HepG2 (cell line): ENCODE measurements around the gene ACOT8. TPM values are rescaled to one million over a fixed set of nuclear protein-coding genes. Genes with fewer than 3 reads are reported as not detected.

Source experiments
- CBFB ChIP-seq: sonication (generic); formaldehyde crosslinking; IDR thresholded peaks from 2 replicates; pipeline ENCODE4 v1.4.0; 2020; ENCODE audit warnings: missing genetic modification reagents
- ELF1 ChIP-seq: sonication (generic); formaldehyde crosslinking; IDR thresholded peaks from 2 replicates; pipeline ENCODE4 v1.4.0; 2020; ENCODE audit warnings: missing genetic modification reagents
- NONO ChIP-seq, 2 experiments: fragments of 450-650 bp in 1 of 2; sonication (generic) in 1 of 2; formaldehyde crosslinking in 1 of 2; IDR thresholded peaks in 1 of 2; conservative IDR thresholded peaks in 1 of 2; 2 replicates each; pipeline versions ENCODE4 v1.6.1 to v1.8.0; 2017 to 2022; ENCODE audit warnings: mild to moderate bottlenecking in 1 of 2, missing genetic modification reagents in 1 of 2, moderate library complexity in 1 of 2
- RCOR2 ChIP-seq: IDR thresholded peaks from 2 replicates; pipeline ENCODE4 v1.6.1; 2016; ENCODE audit warnings: missing biosample characterization, missing genetic modification reagents
- ZBTB3 ChIP-seq: sonication (generic); formaldehyde crosslinking; IDR thresholded peaks from 2 replicates; pipeline ENCODE4 v1.4.0; 2020; ENCODE audit warnings: low read depth, mild to moderate bottlenecking, moderate library complexity, missing genetic modification reagents, borderline replicate concordance
- ZFP37 ChIP-seq: sonication (generic); formaldehyde crosslinking; IDR thresholded peaks from 2 replicates; pipeline ENCODE4 v1.4.0; 2020; ENCODE audit warnings: missing genetic modification reagents, borderline replicate concordance
- ZKSCAN5 ChIP-seq: sonication (generic); formaldehyde crosslinking; IDR thresholded peaks from 2 replicates; pipeline ENCODE4 v1.5.1; 2020; ENCODE audit warnings: mild to moderate bottlenecking, missing genetic modification reagents
- ZNF296 ChIP-seq: sonication (generic); formaldehyde crosslinking; conservative IDR thresholded peaks from 2 replicates; pipeline ENCODE4 v1.5.0; 2020; ENCODE audit warnings: mild to moderate bottlenecking, missing genetic modification reagents
- ZNF354B ChIP-seq: sonication (generic); formaldehyde crosslinking; IDR thresholded peaks from 2 replicates; pipeline ENCODE4 v1.8.0; 2022; ENCODE audit warnings: mild to moderate bottlenecking, missing genetic modification reagents
- ZNF574 ChIP-seq: sonication (generic); formaldehyde crosslinking; IDR thresholded peaks from 2 replicates; pipeline ENCODE4 v1.4.0; 2020; ENCODE audit warnings: missing genetic modification reagents
- ZNF589 ChIP-seq: sonication (generic); formaldehyde crosslinking; conservative IDR thresholded peaks from 2 replicates; pipeline ENCODE4 v1.8.0; 2022; ENCODE audit warnings: mild to moderate bottlenecking, moderate library complexity, missing genetic modification reagents
- ZNF607 ChIP-seq: sonication (generic); formaldehyde crosslinking; IDR thresholded peaks from 2 replicates; pipeline ENCODE4 v1.5.1; 2020; ENCODE audit warnings: missing genetic modification reagents, mild to moderate bottlenecking, borderline replicate concordance
- ZNF746 ChIP-seq: sonication (generic); formaldehyde crosslinking; IDR thresholded peaks from 2 replicates; pipeline ENCODE4 v1.8.0; 2022; ENCODE audit warnings: mild to moderate bottlenecking, missing genetic modification reagents
- ZSCAN25 ChIP-seq: sonication (generic); formaldehyde crosslinking; IDR thresholded peaks from 2 replicates; pipeline ENCODE4 v1.8.0; 2022; ENCODE audit warnings: mild to moderate bottlenecking, missing genetic modification reagents
- ZSCAN31 ChIP-seq: sonication (generic); formaldehyde crosslinking; IDR thresholded peaks from 2 replicates; pipeline ENCODE4 v1.5.0; 2020; ENCODE audit warnings: low read depth, mild to moderate bottlenecking, missing genetic modification reagents
- ZZZ3 ChIP-seq: sonication (generic); formaldehyde crosslinking; IDR thresholded peaks from 2 replicates; pipeline ENCODE4 v1.4.0; 2020; ENCODE audit warnings: missing genetic modification reagents, mild to moderate bottlenecking, borderline replicate concordance
- polyA plus RNA-seq, 8 experiments: library from polyadenylated mRNA; depleted of rRNA in 3 of 8; stranded (reverse) in 7 of 8; unstranded in 1 of 8; fragments of >200 nt; fragmentation: Illumina TruSeq in 4 of 8; extraction: Trizol in 4 of 8; gene quantifications; 2 replicates each; pipeline versions ENCODE4 v1.2.1 to v1.2.3, GENCODE V29; 2011 to 2016; ENCODE audit warnings: low read depth in 4 of 8, missing spikeins in 1 of 8, mixed read lengths in 1 of 8; ENCODE audit not compliant: insufficient read depth in 1 of 8
- total RNA-seq, 5 experiments: library from RNA; depleted of rRNA; stranded (reverse); fragments of >200 nt; fragmentation: Illumina TruSeq; extraction: Trizol; gene quantifications; 2 replicates each; pipeline ENCODE4 v1.2.3, GENCODE V29; 2016; ENCODE audit warnings: low read depth in 1 of 5
- TF ChIP-seq, protein P1 (sequence below): sonication (generic); formaldehyde crosslinking; IDR thresholded peaks from 2 replicates; pipeline ENCODE4 v1.5.1; 2020; ENCODE audit warnings: mild to moderate bottlenecking, missing genetic modification reagents, moderate library complexity
- TF ChIP-seq, protein P2 (sequence below): sonication (generic); formaldehyde crosslinking; IDR thresholded peaks from 2 replicates; pipeline ENCODE4 v1.4.0; 2020; ENCODE audit warnings: mild to moderate bottlenecking, missing genetic modification reagents
- TF ChIP-seq, protein P3 (sequence below): sonication (generic); formaldehyde crosslinking; IDR thresholded peaks from 2 replicates; pipeline ENCODE4 v1.5.0; 2020; ENCODE audit warnings: missing genetic modification reagents

Gene ACOT8
- total and polyA plus RNA-seq, 2 of the 13 experiments (the other 11 are each of a cell fraction or from before 2014, with no cell fraction given): 31.4 to 45.5 TPM

DNA sequence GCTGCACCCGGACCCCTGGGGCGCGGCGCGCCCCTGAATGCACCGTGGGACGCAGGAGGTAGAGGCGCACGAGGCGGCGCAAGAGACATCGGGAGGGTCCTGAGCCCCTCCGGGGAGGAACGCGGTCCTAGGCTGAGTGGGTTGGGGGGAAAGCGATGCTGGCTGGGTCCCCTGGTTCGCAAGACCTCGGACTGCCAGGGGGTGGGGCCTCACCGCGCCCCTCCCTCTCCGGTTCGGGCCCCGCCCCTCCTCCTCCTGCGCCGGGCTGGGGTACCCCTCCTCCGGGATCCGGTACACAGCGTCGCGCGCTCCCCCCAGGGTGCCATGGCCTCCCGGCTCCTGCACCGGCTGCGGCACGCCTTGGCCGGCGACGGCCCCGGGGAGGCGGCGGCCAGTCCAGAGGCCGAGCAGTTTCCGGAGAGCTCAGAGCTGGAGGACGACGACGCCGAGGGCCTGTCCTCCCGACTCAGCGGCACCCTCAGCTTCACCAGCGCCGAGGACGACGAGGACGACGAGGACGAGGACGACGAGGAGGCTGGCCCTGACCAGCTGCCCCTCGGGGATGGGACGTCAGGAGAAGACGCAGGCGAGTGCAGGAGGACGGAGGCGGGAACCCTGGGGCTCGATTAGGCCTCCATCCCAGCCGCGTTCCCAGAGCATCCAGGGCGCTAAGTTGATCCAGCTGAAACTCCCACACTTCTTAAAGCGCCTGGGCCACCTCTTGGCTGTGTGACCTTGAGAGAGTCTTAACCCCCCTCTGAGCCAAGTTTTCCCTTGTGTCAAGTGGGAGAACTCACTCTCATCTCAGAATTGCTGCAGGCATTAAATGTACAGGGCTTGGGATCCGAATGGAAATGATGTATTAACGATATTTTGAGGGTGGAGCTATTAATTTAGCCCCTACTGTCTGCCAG lies 23.1 kb downstream of the ACOT8 start (continued):
- TF ChIP-seq, protein P1, sequence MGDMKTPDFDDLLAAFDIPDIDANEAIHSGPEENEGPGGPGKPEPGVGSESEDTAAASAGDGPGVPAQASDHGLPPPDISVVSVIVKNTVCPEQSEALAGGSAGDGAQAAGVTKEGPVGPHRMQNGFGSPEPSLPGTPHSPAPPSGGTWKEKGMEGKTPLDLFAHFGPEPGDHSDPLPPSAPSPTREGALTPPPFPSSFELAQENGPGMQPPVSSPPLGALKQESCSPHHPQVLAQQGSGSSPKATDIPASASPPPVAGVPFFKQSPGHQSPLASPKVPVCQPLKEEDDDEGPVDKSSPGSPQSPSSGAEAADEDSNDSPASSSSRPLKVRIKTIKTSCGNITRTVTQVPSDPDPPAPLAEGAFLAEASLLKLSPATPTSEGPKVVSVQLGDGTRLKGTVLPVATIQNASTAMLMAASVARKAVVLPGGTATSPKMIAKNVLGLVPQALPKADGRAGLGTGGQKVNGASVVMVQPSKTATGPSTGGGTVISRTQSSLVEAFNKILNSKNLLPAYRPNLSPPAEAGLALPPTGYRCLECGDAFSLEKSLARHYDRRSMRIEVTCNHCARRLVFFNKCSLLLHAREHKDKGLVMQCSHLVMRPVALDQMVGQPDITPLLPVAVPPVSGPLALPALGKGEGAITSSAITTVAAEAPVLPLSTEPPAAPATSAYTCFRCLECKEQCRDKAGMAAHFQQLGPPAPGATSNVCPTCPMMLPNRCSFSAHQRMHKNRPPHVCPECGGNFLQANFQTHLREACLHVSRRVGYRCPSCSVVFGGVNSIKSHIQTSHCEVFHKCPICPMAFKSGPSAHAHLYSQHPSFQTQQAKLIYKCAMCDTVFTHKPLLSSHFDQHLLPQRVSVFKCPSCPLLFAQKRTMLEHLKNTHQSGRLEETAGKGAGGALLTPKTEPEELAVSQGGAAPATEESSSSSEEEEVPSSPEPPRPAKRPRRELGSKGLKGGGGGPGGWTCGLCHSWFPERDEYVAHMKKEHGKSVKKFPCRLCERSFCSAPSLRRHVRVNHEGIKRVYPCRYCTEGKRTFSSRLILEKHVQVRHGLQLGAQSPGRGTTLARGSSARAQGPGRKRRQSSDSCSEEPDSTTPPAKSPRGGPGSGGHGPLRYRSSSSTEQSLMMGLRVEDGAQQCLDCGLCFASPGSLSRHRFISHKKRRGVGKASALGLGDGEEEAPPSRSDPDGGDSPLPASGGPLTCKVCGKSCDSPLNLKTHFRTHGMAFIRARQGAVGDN: peak; percentile 98
- TF ChIP-seq ZNF296 (CRISPR knock-in tag): peak; percentile 84
- TF ChIP-seq ZBTB3: 0 out of 2 replicates have a peak, but pooled peaks have one; percentile 61
- peak; percentile 57; the same call in 1 of the 2 replicates for TF ChIP-seq ZNF607 (CRISPR knock-in tag)
- TF ChIP-seq, protein P2, sequence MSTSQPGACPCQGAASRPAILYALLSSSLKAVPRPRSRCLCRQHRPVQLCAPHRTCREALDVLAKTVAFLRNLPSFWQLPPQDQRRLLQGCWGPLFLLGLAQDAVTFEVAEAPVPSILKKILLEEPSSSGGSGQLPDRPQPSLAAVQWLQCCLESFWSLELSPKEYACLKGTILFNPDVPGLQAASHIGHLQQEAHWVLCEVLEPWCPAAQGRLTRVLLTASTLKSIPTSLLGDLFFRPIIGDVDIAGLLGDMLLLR: 0 out of 2 replicates have a peak, but pooled peaks have one; percentile 38
- no peak; the same call in 1 of the 2 replicates for TF ChIP-seq ZZZ3 (CRISPR knock-in tag)
- no peak for TF ChIP-seq ELF1
- no peak; the same call in 1 of the 2 replicates for TF ChIP-seq ZNF354B (CRISPR knock-in tag)
- TF ChIP-seq ZNF746 (CRISPR knock-in tag): no peak; the same call in 1 of the 2 replicates
- peak; percentile 62; the same call in 1 of the 2 replicates for TF ChIP-seq ZNF589
- no peak for TF ChIP-seq ZSCAN25 (CRISPR knock-in tag)
- no peak; the same call in none of the 2 replicates for TF ChIP-seq ZSCAN31 (CRISPR knock-in tag)
- TF ChIP-seq ZKSCAN5 (CRISPR knock-in tag): no peak
- peak; percentile 61; the same call in 1 of the 2 replicates for TF ChIP-seq CBFB (CRISPR knock-in tag)
- TF ChIP-seq ZFP37: peak; percentile 81
- TF ChIP-seq RCOR2 (CRISPR knock-in tag): peak; percentile 46
- TF ChIP-seq, protein P3, sequence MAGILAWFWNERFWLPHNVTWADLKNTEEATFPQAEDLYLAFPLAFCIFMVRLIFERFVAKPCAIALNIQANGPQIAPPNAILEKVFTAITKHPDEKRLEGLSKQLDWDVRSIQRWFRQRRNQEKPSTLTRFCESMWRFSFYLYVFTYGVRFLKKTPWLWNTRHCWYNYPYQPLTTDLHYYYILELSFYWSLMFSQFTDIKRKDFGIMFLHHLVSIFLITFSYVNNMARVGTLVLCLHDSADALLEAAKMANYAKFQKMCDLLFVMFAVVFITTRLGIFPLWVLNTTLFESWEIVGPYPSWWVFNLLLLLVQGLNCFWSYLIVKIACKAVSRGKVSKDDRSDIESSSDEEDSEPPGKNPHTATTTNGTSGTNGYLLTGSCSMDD: 0 out of 2 replicates have a peak, but pooled peaks have one; percentile 14
- no peak for TF ChIP-seq NONO (IDR thresholded peaks at IDR 0.05)
- peak; percentile 86 for TF ChIP-seq NONO (CRISPR knock-in tag; conservative IDR thresholded peaks at IDR 0.05)
- peak; percentile 58; the same call in 1 of the 2 replicates for TF ChIP-seq ZNF574
